SKM-1 (cell line): ENCODE measurements around the gene UNC13C.
A peak's percentile ranks its signal among the peaks of the same experiment; 100 is the strongest.
"Not testable (repeated sequence)": the region's sequence is repeated elsewhere in the genome, so short reads cannot be mapped to it uniquely, and the experiment has no call there.

Source experiments
- DNase-seq: peaks from one replicate; lab custom pipeline; 2025; ENCODE audit not compliant: unreplicated experiment; lab: John Stamatoyannopoulos, UW

The UNC13C gene

GRCh38 chr15:53978253-53978906 is at the start of gene UNC13C:
Gene UNC13C (plus strand): TSS chr15:53978441. CDS start chr15:54012904, 34,463 bp downstream.
- DNase-seq, result no peak

- DNase-seq, result no peak
Observed at GRCh38 chr15:53936137-53936536, 42.1 kb upstream of the UNC13C start.

DNA sequence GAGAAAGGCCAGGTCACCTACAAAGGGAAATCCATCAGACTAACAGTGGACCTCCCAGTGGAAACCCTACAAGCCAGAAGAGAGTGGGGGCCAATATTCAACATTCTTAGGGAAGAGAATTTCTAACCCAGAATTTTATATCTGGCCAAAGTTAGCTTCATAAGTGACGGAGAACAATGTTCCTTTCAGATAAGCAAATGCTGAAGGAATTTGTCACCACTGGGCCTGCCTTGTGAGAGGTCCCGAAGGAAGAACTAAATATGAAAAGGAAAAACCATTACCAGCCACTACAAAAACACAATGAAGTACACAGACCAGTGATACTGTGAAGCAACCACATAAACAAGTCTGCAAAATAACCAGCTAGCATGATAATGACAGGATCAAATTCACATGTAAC is 40.6 kb upstream of the UNC13C start:
- not testable (repeated sequence) for DNase-seq

- no peak for DNase-seq
Observed at GRCh38 chr15:53950572-53950971, 27.7 kb upstream of the UNC13C start.

- DNase-seq, result no peak
Observed at GRCh38 chr15:53955396-53955795, 22.8 kb upstream of the UNC13C start.

DNA sequence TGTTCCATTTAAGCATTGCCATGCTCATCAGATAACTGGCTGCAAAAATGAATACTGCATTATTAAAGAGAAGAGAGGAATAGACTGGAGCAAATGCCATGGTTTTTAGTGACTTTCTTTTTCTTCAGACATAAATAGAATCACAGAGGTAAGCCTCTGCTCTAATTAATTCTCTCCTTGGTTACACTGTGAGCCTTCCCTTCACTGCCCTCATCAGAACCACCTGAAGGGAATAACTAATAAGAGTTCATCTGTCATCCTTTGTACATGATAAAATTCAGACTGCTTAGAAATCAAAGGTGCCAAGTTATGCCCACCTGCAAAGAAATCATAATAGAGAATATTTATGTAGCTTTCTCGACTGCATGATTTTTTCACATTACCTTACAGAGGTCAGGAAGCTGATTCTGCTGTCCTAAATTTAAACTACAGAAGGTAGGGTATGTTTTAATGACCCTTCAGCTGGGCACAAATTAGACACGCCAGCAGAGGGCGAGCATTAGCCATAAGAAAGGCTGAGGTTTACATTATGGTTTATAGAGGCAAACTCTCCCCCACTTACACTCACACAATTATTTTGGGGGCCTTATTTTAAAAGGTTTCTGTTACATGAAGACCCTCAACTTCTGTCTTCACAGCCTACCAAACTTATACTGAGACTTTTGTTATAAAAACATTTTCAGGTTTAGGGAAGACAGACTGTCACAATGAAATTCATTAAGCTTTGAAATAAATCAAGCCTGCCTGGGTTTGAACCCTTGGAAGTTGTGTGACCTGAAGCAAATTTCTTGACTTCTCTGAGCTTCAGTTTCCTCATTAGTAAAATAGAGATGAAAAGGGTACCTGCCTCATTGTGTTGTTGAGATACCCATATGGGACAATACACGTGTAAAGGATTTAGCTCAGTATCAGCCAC is 15.3 kb upstream of the UNC13C start:
- DNase-seq, result peak; percentile 9

GRCh38 chr15:53963801-53964200 is 14.4 kb upstream of the UNC13C start:
- no peak for DNase-seq

DNA sequence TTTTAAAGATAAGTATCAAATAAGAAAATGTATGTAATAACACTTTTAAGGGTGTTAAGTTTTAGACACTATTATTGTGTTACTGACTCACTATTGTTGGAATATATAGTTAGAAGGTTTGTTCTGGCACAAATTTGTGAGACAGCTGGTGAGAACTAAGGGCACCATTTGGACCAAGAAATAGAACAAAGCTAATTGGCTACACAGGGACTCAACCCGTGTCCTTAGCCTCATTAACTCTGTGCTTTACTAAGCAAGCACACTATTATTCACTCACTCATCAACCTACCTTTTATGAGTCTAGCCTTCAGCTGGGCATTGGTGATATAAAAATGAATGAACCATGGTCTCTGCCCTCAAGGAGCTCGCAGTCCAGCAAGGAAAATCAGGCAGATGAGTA is 4.1 kb upstream of the UNC13C start:
- DNase-seq, result no peak

- DNase-seq, result no peak
Observed at GRCh38 chr15:53974813-53975212, 3.4 kb upstream of the UNC13C start.

DNA sequence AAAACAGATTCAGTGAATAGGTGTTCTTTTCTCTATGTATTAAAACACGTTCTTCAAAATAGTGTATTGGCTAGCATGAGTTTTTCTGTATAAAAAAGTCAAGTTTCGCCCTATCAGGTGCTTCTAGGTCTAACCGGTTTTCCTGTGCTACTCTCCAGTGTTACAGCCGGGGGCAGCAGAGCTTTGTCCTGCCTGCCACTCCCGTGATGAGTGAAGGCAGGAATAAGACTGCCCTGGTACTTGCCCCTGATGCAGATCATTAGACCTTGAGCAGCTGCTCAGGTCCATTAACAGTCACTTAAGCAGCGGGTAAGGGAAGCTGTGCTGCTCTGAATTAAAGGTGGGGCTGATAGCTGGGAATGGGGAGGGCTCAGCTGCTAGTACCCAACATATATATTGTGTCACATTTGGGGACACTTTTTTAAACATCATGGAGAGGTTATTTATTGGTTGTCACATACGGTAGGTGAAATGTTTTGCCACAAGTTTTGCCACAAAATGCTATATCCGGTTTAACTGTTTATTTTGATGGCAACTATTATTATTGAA is 1.3 kb upstream of the UNC13C start:
- no peak for DNase-seq

GRCh38 chr15:53979051-53979788 is 979 bp downstream of the UNC13C start:
- DNase-seq, result no peak

DNA sequence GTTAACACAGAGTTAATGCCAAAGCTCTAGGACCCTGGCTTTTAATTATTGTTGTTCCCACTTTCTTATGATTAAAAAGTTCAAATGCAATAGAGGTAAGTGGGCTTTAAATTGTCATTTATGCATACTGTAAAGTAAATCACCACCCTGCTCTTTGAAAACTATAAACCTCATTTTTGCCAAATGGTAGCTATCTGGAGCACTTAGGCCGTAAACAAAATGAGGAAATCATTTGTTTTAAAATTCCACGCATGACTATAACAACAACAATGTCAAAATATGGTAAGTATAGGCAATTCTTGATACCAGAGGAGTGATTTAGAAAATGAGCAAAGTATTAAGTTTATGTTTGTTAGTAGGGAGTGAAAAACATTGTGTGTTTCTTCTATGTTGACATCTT is 1.8 kb downstream of the UNC13C start:
- DNase-seq, result no peak

GRCh38 chr15:53982071-53982680 is 3.9 kb downstream of the UNC13C start:
- DNase-seq, result no peak

- DNase-seq, result no peak
Observed at GRCh38 chr15:53982876-53983275, 4.6 kb downstream of the UNC13C start.

GRCh38 chr15:53984221-53984620 is 6.0 kb downstream of the UNC13C start:
- DNase-seq, result no peak

DNA sequence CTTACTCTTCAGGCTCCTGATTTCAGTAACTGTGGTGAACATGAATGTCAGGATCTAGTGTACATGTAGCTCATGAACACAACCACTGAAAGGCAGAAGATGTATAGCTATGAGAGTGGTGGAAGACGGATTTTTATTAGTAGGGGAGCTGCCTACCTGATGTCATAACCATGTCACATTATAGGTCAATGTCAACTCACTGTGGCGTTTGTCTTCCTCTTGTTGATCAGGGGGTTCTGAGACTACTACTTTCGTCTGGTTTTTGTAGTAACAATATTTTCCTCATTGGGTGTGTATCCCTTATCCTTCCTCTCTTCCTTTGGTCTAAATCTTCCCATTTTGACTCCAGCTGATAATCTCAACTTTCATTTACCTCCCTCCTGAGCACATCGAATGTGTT is 7.3 kb downstream of the UNC13C start:
- DNase-seq, result no peak

DNA sequence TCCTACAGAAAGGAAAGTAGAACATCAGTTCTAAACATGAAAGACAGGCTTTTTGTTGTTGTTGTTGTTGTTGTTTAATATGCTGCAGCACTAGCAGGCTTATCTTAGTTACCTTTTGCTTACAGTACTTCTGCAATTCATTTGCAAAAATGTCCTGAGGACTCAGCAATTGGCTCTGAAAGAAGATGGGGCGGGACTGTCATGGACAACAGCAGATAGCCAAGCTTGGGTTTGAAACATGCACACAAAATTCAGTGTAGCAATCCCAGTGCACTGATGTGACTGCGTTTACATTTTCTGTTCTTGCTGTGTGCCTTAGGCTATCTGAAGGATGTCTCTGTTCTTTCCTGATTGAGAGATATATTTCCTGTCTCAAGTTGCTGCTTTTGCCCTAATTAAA is 9.2 kb downstream of the UNC13C start:
- no peak for DNase-seq

- DNase-seq, result no peak
Observed at GRCh38 chr15:54007256-54007655, 29.0 kb downstream of the UNC13C start.

- DNase-seq, result no peak
Observed at GRCh38 chr15:54011656-54012055, 33.4 kb downstream of the UNC13C start.

DNA sequence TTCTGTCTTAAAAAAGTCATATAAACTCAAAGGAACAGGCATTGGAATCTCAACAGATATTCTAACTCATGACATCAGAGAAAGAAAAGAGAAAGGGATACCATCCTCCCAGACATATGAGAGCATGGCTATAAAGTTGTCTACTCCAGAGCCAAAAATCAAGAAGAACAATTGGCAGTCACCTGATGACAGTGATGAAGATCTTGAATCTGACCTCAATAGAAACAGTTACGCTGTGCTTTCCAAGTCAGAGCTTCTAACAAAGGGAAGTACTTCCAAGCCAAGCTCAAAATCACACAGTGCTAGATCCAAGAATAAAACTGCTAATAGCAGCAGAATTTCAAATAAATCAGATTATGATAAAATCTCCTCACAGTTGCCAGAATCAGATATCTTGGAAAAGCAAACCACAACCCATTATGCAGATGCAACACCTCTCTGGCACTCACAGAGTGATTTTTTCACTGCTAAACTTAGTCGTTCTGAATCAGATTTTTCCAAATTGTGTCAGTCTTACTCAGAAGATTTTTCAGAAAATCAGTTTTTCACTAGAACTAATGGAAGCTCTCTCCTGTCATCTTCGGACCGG is 35.9 kb downstream of the UNC13C start:
- no peak for DNase-seq

DNA sequence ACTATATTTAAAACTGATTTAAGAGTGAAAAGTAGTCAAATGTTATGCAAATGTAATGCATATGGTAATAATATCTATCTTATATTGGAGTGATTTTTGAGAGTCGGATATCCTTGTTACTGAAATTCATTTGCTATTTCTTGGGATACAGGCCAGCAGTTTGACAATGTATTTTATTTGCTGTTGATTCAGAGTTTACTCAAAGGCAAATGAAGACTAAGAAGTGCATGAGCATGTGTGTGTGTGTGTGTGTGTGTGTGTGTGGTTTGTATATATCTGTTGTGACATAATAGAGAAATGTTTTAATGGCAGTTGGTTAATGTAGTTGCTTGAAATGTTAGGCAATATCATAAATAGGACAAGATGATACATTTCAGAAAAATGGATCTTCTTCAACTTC is 39.0 kb downstream of the UNC13C start:
- no peak for DNase-seq
